ENCODE measurements around the gene PRKCQ. TPM values are rescaled to one million over a fixed set of nuclear protein-coding genes. Genes with fewer than 3 reads are reported as not detected.
A peak's percentile ranks its signal among the peaks of the same experiment; 100 is the strongest.

PRKCQ gene
- total RNA-seq, 1 donor from 2014 or later = 2.1 TPM

- Histone ChIP-seq H3K79me2 (ENCODE audit: insufficient read depth, low read length) (no peaks in the 10 kb centered on the region), H3K9me3 (ENCODE audit: insufficient read depth, low read depth, low read length) (no peaks in the 10 kb centered on the region), H3K4me3 (ENCODE audit: insufficient read depth, low read depth, low read length) (peak overlapping the region; percentile 52), H3K27me3 (ENCODE audit: insufficient read depth, low read length) (peaks cover 5% of the 10 kb centered on the region), H3K9ac (ENCODE audit: low read length) (peak overlapping the region; percentile 69), H3K4me1 (ENCODE audit: insufficient read depth, low read length) (peaks cover 13% of the 10 kb centered on the region), H3K36me3 (ENCODE audit: insufficient read depth, low read length) (no peaks in the 10 kb centered on the region), H2AFZ (ENCODE audit: low read depth, low read length) (peak overlapping the region; percentile 63), H3K4me2 (ENCODE audit: low read length) (peak overlapping the region; percentile 84), H3K27ac (ENCODE audit: low read depth, low read length) (peak overlapping the region; percentile 69), H4K20me1 (ENCODE audit: insufficient read depth, low read length) (no peaks in the 10 kb centered on the region)
- Mint-ChIP-seq H3K27me3 (ENCODE audit: low read depth, unreplicated experiment) (peaks cover 10% of the 10 kb centered on the region), H3K4me3 (ENCODE audit: unreplicated experiment) (peak overlapping the region; percentile 71), H3K27ac (ENCODE audit: unreplicated experiment) (peak overlapping the region; percentile 93), H3K4me1 (ENCODE audit: low read depth, unreplicated experiment) (peaks cover 21% of the 10 kb centered on the region), H3K36me3 (ENCODE audit: low read depth, unreplicated experiment) (no peaks in the 10 kb centered on the region), H3K9me3 (ENCODE audit: unreplicated experiment) (peaks cover 2% of the 10 kb centered on the region)
- FAIRE-seq (no peak), DNase-seq (ENCODE audit: low read depth) (peak; percentile 77)
- TF ChIP-seq EZH2 (IDR thresholded peaks at IDR 0.05; ENCODE audit: insufficient read depth, low read length) = no peak
- TF ChIP-seq, protein P1, sequence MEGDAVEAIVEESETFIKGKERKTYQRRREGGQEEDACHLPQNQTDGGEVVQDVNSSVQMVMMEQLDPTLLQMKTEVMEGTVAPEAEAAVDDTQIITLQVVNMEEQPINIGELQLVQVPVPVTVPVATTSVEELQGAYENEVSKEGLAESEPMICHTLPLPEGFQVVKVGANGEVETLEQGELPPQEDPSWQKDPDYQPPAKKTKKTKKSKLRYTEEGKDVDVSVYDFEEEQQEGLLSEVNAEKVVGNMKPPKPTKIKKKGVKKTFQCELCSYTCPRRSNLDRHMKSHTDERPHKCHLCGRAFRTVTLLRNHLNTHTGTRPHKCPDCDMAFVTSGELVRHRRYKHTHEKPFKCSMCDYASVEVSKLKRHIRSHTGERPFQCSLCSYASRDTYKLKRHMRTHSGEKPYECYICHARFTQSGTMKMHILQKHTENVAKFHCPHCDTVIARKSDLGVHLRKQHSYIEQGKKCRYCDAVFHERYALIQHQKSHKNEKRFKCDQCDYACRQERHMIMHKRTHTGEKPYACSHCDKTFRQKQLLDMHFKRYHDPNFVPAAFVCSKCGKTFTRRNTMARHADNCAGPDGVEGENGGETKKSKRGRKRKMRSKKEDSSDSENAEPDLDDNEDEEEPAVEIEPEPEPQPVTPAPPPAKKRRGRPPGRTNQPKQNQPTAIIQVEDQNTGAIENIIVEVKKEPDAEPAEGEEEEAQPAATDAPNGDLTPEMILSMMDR (IDR thresholded peaks at IDR 0.05; ENCODE audit: insufficient read depth, low read depth, low read length) = peak; percentile 79
Observed at GRCh38 chr10:6401558-6402348, 178.3 kb downstream of the PRKCQ start.

DNA sequence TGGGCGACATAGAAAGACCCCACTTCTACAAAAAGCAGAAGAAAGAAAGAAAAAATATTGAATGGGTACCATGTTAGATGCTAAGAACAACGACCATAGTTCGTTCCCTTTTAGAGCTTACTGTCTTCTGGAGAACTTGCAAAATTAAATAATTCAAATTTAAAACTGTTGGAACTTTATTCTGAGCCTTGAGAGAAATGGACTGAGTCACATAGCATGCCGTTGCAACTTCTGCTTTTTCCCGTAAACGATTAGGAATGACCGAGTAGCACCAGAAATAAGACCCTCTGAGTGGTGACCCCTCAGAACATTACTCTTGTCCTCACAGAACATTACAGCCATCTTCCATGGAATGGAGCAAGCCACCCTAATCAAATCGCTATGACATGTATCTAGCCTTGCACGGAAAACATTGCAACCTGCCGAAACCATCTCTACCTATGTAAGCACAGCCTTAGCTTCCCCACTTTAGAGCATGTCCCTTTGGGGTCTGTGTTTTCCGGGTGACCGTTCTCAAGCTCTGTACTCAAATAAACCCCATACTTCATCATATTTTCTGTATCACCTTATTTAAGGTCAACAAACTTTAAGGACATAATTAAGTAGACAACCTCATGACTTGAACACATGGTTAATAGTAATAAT lies 179.1 kb downstream of the PRKCQ start:
- DNase-seq (ENCODE audit: low read depth) (no peak), FAIRE-seq (no peak)
- peak overlapping the region; percentile 69 for H3K27ac ChIP-seq (ENCODE audit: low read depth, low read length)
- H3K9ac ChIP-seq (ENCODE audit: low read length) = peak overlapping the region; percentile 69
- Mint-ChIP-seq H3K27ac (ENCODE audit: unreplicated experiment) (peak overlapping the region; percentile 93), H3K4me1 (ENCODE audit: low read depth, unreplicated experiment) (peaks cover 21% of the 10 kb centered on the region), H3K36me3 (ENCODE audit: low read depth, unreplicated experiment) (no peaks in the 10 kb centered on the region), H3K9me3 (ENCODE audit: unreplicated experiment) (peaks cover 2% of the 10 kb centered on the region), H3K27me3 (ENCODE audit: low read depth, unreplicated experiment) (peaks cover 14% of the 10 kb centered on the region), H3K4me3 (ENCODE audit: unreplicated experiment) (no peak overlapping the region)
- TF ChIP-seq, protein P1 (IDR thresholded peaks at IDR 0.05; ENCODE audit: insufficient read depth, low read depth, low read length) = no peak
- TF ChIP-seq EZH2 (IDR thresholded peaks at IDR 0.05; ENCODE audit: insufficient read depth, low read length) = no peak
- H3K9me3 ChIP-seq (ENCODE audit: insufficient read depth, low read depth, low read length) = no peaks in the 10 kb centered on the region
- no peak overlapping the region for H2AFZ ChIP-seq (ENCODE audit: low read depth, low read length)
- peaks cover 13% of the 10 kb centered on the region for H3K4me1 ChIP-seq (ENCODE audit: insufficient read depth, low read length)
- no peaks in the 10 kb centered on the region for H3K79me2 ChIP-seq (ENCODE audit: insufficient read depth, low read length)
- no peaks in the 10 kb centered on the region for H4K20me1 ChIP-seq (ENCODE audit: insufficient read depth, low read length)
- H3K4me3 ChIP-seq (ENCODE audit: insufficient read depth, low read depth, low read length) = no peak overlapping the region
- no peaks in the 10 kb centered on the region for H3K36me3 ChIP-seq (ENCODE audit: insufficient read depth, low read length)
- H3K27me3 ChIP-seq (ENCODE audit: insufficient read depth, low read length) = peaks cover 5% of the 10 kb centered on the region
- H3K4me2 ChIP-seq (ENCODE audit: low read length) = peak overlapping the region; percentile 84
